ENCODE measurements around the gene ASS1. TPM values are rescaled to one million over a fixed set of nuclear protein-coding genes. Genes with fewer than 3 reads are reported as not detected.

ASS1 gene
- total and polyA plus RNA-seq, 2 of the 13 experiments (the other 11 are each of a cell fraction or from before 2014, with no cell fraction given) = 77.6 to 122 TPM

DNA sequence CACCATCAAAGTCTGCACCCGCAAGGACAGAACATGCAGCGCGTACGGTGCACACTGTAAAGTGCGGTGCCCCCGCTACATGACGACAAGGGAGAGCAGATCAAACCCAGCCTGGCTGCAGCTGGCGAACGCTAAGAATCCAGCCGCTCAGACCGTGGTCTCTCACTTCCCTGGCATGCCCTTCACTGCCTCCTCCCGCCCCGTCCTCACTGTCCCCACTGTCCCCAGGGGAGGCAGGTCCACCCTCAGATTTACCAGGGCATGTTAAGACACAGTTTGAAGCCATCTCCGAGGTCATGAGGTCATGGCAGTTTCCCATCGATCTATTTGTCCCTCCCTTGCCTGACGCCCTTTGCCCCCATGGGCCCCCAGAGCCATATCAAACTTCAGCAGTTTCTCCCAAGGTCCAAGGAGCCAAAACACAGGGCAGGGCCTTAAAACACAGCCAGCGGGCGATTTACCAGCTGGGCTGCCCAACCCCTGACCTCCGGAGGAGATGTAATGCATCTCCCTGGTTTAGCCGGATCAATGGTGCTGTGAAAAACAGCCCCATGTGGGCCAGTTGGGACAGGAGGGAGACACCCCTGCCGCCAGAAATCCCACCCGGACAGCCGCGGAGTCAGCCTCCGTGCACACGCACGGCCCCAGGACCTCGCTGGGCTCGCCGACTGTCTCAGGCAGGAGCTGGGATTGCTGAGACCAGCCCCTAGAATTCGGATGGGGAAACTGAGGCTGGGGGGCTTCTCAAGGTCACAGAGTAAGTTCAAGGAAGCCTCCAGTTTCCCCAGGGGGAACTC lies 82.3 kb downstream of the ASS1 start (continued):
- TF ChIP-seq ZHX2 (IDR thresholded peaks at IDR 0.05; ENCODE audit: low read depth) = no peak
- TF ChIP-seq ZHX2 (CRISPR knock-in tag; IDR thresholded peaks at IDR 0.05; ENCODE audit: borderline replicate concordance) = no peak
- no peak for TF ChIP-seq CREBL2 (CRISPR knock-in tag; IDR thresholded peaks at IDR 0.05; ENCODE audit: borderline replicate concordance)
- TF ChIP-seq PAX8 (CRISPR knock-in tag; IDR thresholded peaks at IDR 0.05; ENCODE audit: borderline replicate concordance) = no peak
- TF ChIP-seq AHR (CRISPR knock-in tag; IDR thresholded peaks at IDR 0.05) = no peak
- no peak for TF ChIP-seq DNMT3B (CRISPR knock-in tag; conservative IDR thresholded peaks at IDR 0.05)
- TF ChIP-seq, protein P1, sequence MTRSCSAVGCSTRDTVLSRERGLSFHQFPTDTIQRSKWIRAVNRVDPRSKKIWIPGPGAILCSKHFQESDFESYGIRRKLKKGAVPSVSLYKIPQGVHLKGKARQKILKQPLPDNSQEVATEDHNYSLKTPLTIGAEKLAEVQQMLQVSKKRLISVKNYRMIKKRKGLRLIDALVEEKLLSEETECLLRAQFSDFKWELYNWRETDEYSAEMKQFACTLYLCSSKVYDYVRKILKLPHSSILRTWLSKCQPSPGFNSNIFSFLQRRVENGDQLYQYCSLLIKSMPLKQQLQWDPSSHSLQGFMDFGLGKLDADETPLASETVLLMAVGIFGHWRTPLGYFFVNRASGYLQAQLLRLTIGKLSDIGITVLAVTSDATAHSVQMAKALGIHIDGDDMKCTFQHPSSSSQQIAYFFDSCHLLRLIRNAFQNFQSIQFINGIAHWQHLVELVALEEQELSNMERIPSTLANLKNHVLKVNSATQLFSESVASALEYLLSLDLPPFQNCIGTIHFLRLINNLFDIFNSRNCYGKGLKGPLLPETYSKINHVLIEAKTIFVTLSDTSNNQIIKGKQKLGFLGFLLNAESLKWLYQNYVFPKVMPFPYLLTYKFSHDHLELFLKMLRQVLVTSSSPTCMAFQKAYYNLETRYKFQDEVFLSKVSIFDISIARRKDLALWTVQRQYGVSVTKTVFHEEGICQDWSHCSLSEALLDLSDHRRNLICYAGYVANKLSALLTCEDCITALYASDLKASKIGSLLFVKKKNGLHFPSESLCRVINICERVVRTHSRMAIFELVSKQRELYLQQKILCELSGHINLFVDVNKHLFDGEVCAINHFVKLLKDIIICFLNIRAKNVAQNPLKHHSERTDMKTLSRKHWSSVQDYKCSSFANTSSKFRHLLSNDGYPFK (CRISPR knock-in tag; IDR thresholded peaks at IDR 0.05; ENCODE audit: borderline replicate concordance) = no peak
- no peak for TF ChIP-seq ZNF737 (CRISPR knock-in tag; IDR thresholded peaks at IDR 0.05; ENCODE audit: borderline replicate concordance)
- TF ChIP-seq, protein P2, sequence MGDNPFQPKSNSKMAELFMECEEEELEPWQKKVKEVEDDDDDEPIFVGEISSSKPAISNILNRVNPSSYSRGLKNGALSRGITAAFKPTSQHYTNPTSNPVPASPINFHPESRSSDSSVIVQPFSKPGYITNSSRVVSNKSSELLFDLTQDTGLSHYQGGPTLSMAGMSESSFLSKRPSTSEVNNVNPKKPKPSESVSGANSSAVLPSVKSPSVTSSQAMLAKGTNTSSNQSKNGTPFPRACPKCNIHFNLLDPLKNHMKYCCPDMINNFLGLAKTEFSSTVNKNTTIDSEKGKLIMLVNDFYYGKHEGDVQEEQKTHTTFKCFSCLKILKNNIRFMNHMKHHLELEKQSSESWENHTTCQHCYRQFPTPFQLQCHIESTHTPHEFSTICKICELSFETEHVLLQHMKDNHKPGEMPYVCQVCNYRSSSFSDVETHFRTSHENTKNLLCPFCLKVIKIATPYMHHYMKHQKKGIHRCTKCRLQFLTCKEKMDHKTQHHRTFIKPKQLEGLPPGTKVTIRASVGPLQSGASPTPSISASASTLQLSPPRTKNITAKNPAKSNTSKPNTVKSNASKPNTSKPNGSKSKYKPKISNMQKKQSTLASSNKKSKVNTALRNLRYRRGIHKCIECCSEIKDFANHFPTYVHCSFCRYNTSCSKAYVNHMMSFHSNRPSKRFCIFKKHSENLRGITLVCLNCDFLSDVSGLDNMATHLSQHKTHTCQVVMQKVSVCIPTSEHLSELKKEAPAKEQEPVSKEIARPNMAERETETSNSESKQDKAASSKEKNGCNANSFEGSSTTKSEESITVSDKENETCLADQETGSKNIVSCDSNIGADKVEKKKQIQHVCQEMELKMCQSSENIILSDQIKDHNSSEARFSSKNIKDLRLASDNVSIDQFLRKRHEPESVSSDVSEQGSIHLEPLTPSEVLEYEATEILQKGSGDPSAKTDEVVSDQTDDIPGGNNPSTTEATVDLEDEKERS (CRISPR knock-in tag; IDR thresholded peaks at IDR 0.05) = peak; percentile 50; the same call in 1 of the 2 replicates
- TF ChIP-seq, protein P3, sequence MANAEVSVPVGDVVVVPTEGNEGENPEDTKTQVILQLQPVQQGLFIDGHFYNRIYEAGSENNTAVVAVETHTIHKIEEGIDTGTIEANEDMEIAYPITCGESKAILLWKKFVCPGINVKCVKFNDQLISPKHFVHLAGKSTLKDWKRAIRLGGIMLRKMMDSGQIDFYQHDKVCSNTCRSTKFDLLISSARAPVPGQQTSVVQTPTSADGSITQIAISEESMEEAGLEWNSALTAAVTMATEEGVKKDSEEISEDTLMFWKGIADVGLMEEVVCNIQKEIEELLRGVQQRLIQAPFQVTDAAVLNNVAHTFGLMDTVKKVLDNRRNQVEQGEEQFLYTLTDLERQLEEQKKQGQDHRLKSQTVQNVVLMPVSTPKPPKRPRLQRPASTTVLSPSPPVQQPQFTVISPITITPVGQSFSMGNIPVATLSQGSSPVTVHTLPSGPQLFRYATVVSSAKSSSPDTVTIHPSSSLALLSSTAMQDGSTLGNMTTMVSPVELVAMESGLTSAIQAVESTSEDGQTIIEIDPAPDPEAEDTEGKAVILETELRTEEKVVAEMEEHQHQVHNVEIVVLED (CRISPR knock-in tag; IDR thresholded peaks at IDR 0.05; ENCODE audit: borderline replicate concordance) = no peak; the same call in 1 of the 2 replicates
- TF ChIP-seq ZMAT3 (CRISPR knock-in tag; conservative IDR thresholded peaks at IDR 0.05) = 0 out of 2 replicates have a peak, but pooled peaks have one; percentile 41
- TF ChIP-seq HNRNPL (IDR thresholded peaks at IDR 0.05; ENCODE audit: low read depth, low read length) = peak; percentile 53; the same call in 1 of the 2 replicates
- TF ChIP-seq ZNF674 (CRISPR knock-in tag; IDR thresholded peaks at IDR 0.05; ENCODE audit: low read depth) = no peak

All from HepG2 (cell line).